NAMALWA (cell line): ENCODE data around the gene SYNDIG1L.

Experiments
- DNase-seq: peaks from one replicate; pipeline ENCODE4 v3.0.0-alpha.2; 2015; ENCODE audit warnings: low spot score

SYNDIG1L gene

DNA sequence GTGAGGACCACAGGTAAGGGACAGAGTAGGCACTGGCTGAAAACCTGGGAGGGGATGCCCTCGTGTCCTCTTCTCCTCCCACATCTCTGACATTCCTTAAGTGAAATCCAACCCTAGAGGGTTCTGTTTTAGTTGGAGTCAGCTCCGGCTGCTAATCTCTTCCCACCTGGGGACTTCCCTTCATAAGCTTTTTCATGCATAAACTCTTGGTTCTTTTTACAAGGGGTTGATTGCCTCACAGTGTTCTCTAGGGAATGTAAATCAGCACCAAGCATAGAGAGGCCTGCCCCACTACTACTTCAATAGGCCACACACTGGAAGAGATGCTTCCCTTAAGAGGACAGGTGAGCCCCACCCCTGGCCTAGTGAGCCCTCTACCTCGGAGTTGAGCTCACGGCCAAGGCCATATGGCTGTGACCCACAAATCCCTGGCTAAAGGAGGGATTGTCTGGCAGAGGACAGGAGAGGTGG, 3.2 kb upstream of the SYNDIG1L start:
- no peak for DNase-seq

DNA sequence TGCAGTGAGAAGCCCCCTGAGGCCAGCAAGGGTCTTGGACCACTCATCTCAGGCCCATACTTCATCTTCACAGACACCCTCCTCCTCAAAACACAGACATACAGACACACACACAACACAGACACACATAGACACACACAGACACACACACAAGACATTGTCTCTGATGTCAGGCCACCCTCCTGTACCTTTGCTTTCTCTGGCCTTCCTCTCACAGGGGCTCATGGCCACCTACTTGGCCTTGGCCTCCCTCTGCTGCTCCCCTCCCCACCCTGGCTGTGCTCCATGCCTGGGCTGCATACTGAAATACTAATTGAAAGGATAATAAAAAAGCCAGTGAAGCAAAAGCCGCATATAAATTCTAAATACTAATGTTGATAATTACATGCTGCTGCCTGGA, 1.6 kb upstream of the SYNDIG1L start:
- no peak for DNase-seq

DNA sequence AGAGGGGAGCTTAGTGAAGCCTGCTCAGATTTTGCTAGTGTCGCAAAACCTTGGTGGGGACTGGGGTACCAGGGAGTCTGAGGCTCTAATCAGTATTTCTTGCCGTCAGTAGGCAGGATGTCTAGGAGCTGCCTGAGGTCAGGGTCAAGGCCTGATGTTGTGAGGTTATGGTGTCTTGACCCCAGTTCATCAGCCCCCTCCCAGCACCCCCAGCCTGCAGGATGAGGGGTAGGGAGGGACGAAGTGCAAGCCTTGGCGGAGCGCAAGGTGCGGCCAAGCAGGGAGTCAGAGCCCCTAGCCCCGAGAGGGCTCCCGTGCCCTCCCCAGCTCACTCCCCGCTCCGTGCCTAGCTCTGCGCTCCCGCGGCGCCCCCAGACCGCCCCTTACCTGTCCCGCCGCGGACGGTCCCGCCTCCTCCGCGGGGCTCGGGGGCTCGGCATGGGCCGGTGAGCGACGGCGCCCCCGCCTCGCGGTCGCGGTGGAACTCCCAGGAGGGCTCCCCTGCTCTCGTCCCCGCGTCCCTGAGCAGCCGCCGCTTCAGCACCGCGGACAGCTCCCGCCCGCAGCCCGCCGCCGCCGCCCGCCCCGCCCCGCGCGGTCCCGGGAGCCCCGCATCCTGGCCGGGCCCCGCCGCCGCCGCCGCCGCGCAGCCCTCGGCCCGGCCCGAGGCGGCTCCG, 347 bp downstream of the SYNDIG1L start:
- no peak for DNase-seq

DNA sequence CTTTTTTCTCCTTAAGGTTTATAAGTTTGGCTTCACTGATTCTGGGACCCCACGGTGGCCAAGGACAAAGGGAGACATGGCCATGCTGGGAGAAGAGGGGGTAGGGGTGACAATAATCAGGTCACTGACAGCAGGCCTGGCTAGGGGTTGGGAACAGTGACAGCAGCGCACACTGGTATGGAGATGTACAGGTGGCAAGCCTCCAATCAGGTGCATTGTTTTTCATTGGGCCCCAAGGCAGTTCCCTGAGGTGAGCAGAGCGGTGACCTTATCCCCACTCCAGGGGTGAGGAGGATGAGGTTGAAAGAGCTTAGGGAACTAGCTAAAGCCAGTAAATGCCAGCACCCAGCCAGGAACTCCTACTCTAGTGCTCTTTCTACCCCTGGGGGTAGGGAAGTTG, 1.4 kb downstream of the SYNDIG1L start:
- no peak for DNase-seq

DNA sequence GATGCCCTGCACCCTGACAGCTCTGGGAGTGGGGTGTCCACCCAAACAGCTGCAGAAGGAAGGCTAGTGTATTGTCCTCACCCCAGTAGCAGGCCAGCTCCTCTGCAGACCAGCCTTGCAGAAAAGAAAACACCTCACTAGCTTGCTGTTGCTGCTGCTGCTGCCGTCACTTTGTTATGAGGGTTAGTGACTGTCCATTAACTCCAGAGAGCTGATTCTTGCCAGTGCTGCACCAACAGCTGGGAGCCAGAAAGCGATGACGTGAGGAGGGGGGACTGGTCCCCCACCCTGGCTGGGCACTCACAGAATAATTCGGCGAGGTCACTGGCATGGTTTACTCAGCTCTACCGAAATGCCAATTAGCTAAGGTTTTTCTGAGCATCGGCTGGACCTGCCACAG, 2.8 kb downstream of the SYNDIG1L start:
- DNase-seq = no peak

DNA sequence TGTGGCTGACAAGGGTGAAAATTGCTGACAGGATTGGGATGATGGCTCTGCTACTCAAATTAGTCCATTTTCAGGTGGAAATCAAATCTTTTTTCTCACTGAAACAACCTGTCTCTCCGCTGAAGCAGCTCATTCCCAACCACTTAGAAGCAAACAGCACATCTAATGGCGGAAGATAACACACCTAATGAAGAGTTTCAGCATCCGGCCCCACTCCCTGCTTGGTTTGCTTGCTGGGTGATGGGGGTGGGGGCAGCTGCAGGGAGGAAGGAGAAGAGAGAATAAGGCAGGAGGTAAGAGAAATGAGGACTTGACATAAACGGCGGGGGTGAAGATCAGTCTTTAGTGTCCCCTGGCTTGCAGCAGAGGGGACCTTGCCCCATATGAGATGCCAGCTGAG, 4.0 kb downstream of the SYNDIG1L start:
- DNase-seq = no peak

DNA sequence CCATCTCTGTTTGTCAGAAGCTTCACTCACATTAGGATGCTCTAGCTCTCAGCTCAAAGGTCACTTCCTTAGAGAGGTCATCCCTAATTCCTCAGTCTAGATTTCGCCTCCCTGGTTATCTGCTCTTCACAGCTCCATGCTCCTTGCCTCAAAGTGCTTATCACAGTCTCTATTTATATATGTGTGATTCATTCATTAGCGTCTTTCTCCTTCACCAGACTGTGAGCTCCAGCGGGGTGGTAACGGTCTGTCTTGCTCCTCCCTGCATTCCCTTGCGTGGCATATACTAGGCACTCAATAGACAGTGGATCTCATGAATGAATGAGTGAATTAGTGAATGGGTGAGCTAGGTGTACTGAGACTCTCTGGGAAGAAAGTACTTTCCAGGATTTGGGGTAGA, 6.9 kb downstream of the SYNDIG1L start:
- DNase-seq = no peak

DNA sequence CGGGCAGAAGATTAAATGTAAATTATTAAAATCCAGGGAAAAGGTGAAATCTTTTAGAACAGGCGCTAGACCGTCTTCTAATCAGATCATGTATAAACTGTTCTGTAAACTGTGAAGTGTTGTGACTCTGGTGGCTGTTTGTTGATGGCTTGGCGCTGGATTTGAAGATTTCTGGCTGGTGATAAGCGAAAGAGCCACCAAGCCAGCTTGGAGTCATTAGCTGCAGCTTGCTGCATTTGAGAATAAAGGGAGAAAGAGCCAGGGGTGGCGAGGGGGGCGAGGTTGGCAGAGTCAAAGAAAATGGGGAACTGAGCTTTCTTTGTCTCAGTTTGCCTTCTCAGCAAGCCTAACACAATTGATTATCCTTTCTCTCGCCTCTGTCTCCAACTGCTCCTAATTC, 8.0 kb downstream of the SYNDIG1L start:
- DNase-seq = no peak

DNA sequence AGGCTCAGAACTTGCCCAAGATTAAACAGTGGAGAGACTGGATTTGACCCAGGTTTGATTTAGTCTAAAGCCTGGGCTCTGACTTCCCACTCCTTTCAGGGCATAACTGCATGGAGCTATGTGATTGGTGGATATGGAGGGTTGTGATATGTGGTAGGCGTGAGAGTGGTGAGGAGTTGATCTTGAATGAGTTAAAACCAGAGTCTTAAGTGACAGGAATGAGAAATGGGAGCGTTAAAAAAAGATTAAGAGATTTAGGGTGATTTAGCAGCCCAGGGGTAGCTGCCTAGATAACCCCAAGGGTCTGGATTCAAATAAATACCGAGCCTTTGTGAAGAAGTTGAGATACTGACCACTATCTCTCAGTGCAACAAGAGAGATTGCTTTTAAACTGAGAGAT, 8.4 kb downstream of the SYNDIG1L start:
- no peak for DNase-seq

DNA sequence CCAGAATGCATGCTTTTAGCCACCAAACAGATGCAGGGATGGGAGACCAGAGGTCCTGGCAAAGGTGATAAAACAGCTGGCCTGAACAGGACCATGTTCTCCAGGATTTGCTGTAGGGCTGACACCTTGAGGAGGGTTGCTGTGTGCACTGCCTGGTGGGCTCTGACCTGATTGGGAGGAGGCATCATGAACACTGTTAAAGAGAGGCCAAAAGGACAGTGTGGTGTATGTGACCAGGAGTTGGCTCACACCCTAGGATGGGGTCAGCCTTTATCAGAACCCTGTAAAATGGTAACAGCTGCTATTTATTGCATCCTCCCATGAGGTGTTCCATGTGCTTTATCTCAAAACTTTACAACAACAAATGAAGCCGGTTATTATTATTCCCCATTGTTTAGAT, 8.8 kb downstream of the SYNDIG1L start:
- no peak for DNase-seq

DNA sequence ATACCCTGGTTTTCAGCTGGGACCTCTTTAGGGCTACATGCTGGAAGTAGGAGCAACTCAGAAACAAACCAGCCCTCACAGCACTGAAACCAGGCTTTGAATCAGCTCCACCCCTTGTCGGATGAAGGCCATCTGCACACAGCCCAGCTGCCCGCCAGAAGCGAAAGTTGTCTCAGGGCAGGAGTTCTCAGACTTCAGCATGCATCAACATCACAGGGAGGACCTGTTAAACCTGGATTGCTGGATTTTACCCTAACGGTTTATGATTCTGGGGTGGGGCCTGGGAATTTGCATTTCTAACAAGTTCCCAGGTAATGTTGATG, 10.9 kb downstream of the SYNDIG1L start:
- DNase-seq = no peak

DNA sequence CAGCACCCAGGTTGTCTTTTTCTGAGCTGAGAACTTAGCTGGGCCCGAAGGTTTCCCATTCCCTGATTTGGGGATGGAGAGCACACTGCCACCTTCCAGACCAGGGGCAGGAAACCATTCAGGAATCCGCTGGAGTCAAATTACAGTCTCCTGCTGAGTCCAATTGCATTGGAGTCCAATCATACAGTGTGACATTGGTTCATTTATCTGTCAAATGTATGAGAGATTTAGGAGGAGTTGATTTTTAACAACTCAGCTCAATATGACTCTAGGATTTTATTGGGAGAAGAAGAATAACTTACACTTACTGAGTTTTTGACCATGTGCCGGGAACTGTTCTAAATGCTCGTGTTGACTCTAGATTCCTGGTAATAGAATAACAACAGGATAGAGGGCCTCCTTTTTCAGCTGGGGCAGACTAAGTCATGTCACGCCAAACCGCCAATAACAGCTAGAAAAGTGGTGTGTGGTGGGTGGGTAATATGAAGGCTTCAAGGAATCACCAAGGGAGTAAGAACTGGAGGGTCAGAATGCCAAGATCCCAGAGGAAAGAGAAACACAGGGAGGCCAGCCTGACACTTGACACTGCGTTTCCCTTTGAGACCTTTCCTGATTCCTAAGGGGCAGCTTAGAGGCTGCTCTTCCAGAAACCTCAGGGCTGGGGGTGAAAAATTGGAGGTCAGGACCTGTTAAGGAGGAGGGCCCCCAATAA, 11.5 kb downstream of the SYNDIG1L start:
- DNase-seq = no peak

DNA sequence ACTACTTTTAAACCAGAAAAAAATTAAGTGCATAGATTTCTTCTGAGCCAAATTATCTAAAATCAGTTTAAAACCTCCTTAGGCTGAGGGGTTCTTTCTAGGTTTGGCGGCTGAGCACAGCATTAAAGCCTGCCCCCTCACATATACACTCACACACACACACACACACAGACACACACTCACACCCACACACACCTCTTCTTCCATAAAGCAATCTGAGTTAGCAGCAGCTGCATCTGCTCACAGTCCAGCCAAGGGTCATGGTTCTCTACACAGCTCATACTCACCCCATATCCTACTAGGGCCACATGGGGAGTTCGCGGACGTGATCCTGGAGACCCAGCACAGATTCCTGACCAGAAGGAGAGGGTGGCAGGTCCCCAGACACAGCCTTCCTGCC, 12.4 kb downstream of the SYNDIG1L start:
- DNase-seq = no peak

DNA sequence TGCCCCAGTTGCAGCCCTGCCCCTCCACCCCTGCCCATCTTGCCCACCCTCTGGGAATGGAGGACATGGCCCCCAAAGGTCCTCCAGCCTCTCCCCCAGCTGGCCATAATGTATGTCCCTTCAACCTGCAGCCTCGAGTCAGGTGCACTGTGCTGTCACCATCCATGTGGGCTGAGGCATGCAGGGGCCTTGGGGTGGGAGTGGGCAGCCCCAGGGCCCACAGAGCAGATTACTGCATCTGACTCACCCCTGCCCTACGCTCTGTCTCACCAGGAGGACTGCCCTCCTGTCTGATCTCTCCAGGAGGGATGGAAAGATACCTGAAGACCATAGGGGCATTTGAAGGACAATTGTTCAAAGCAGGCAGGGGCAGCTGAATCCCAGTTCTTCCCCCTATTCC, 13.3 kb downstream of the SYNDIG1L start:
- no peak for DNase-seq

DNA sequence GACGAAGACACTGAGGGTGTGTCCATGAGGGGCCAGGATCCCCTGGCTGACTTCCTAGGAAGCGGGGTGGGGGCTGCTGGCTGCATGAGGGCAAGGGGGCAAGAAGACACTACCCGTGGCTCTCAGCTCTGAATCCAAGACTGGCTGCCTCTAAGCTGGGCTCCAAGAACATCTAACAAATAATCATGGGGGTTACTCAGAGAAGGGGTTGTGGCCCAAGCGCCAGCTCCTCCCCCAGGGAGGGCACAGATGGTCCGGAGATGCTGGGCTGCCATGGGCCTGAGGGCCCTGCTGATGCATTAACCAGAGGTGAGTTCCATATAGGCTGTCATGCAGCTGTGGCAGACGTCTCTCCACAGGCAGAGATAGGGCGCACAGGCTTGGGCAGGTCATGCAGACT, 14.3 kb downstream of the SYNDIG1L start:
- DNase-seq = no peak

DNA sequence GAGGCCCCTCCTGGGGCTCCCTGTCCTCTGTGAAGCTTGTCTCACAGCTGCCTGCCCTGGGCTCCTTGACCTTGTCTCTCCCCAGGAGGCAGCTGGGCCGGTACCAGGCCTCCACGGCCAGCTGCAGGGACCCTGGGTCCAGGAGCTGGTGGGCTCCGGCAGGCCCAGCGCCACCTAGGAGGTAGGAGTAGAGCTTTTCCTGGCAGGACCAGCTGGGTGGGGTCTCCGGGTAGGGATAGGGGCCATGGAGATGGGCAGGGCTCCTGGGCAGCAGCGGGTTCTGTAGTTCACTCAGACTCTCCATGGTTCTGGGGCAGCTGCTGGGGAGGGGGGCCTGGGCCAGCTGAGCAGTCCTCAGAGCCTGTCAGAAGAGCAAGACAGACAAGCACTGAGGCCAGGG, 16.6 kb downstream of the SYNDIG1L start:
- no peak for DNase-seq

DNA sequence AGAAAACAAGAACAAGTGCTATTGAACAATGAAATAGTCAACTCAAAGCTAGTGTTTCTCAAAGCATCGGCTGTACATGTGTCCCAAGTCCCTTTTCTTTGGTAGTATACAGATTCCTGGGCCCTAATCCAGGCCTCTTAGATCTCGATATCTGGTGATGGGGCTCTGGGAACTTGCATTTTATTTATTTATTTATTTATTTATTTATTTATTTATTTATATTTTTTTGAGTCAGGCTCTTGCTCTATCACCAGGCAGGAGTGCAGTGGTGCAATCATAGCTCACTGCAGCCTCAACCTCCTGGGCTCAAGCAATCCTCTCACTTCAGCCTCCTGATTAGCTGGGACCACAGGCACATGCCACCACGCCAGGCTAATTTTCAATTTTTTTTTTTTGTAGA, 17.1 kb downstream of the SYNDIG1L start:
- no peak for DNase-seq

DNA sequence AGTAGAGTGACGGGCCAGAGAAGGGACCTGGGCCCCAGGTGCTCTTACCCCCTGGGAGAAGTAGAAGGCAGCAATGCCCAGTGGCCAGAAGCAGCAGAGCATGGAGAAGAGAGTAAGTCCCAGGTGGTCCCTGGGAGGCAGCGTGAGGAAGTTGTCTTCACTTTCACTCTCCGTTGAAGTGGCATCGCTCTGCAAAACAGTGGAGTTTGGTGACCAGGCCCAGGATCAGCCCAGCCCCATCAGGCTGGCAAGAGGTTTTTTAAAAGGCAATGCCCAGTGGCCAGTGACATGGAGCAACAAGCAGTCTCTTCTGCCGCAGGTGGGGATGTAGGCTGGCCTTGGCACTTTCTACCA, 18.2 kb downstream of the SYNDIG1L start:
- peak; percentile 18 for DNase-seq

DNA sequence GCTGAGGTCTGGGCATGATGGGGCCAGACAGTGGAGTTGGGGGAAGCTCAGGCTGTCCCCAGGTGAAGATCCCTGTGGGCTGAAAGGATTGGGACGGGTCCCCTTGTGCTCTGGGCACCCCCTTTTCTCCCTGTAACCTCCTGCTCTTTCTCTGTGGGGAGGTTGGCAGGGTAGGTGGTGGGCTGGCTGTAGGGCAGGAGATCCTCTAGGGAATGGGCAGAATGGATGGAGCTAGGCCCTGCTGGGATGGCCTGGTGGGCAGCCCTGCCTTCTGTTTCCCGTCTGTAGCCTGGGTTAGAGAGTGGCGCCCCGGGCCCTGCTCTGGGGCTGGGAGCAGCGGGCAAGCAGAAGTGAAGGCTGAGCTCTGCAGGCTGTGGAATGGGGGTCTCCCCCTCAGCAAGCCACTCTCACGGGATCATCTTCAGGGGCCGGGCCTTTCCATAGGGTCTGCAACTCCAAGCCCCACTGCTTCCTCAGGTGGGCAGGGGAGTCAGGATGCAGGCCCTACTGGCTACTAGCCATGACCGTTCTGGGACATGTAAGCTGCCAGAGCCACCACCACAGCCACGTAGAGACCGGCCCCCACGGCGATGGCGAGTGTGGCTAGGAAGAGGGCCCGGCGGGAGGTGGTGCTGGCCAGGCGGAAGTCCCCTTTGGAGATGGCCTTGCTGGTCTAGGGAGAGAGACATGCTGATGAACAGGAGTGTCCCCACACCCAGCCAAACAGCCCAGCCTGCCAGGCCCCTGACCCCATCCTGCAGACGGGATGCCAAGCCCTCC, 18.8 kb downstream of the SYNDIG1L start:
- no peak for DNase-seq

DNA sequence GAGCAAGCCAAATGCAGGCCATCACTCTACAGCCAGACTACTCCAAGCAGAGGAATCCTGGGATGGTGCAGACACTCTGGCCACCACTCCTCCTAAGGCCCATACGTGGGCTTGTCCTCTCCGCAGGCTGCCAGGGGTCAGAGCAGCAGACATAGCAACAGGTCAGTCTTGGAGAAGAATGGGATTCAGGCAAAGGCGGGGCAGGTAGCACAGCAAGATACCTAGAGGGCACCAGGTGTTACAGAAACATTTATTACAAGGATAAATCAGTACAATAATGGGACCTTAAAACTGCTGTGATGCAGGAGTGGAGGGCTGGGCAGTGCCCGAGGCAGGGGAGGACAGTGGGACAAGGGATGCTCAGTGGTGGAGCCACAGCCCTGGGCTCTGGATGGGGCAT, 20.3 kb downstream of the SYNDIG1L start:
- no peak for DNase-seq

DNA sequence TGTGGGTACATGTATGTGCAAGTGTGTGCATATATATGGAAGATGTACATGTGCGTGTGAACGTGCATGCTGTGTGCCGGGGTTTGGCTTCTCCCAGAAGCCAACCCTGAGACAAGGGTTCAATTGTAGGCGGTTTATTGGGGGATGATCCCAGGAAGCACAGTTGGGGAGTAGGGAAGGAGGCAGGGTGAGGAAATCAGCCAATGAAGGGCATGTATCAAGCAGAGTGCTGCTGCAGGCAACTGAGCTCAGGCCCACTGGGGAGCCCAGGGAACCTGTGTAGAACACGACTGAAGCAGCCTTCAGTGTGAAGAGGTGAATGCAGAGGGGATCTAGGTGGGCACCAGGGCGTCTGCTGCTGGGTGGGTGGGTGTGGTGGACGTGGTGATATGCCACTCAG, 21.6 kb downstream of the SYNDIG1L start:
- no peak for DNase-seq

DNA sequence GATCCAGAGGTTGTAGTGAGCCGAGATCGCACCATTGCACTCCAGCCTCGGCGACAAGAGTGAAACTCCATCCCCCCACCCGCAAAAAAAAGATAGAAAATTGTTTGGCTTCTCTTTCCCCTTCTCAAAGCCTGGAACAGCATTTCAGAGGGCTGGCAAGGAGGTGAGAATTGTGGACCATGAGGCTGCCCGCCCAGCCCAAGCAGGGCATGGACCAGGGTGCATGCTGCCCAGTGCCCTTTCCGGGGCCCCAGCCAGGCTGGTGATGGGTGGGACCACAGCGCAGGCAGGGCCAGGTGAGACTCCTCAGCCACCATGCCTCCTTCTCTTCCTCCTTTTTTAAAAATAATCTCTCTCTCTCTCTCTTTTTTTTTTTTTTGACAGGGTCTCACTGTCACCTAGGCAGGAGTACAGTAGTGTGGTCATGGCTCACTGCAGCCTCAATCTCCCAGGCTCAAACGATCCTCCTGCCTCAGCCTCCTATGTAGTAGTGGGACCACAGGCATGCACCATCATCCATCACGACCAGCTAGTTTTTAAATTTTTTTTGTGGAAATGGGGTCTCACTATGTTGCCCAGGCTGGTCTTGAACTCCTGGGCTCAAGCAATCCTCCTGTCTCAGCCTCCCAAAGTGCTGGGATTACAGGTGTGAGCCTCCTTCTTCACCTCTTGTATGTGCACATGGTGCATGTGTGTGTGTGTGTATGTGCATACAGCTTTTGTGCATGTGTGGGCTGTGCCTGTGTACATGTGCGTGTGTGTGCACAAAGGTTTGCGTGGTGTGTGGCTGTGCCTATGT, 22.2 kb downstream of the SYNDIG1L start:
- DNase-seq = no peak
